GM10248 (cell line): ENCODE data around the gene LMTK2.

Source experiments
- CTCF ChIA-PET: fragments of 300-600 bp; sonication (Branson Sonifier 250); formaldehyde crosslinking; extraction: SDS; loops from one replicate; lab custom pipeline; 2021; ENCODE audit warnings: antibody characterized with exemption; lab: Yijun Ruan, JAX
- POLR2A ChIA-PET: fragments of 350-650 bp; sonication (Branson Sonifier 250); formaldehyde crosslinking; extraction: SDS; loops from one replicate; lab custom pipeline; 2020; ENCODE audit warnings: antibody characterized with exemption; lab: Yijun Ruan, JAX
- DNase-seq: peaks from one replicate; pipeline ENCODE4 v3.0.0; 2012; ENCODE audit errors: extremely low spot score
- CTCF ChIP-seq: IDR thresholded peaks from 2 replicates; pipeline ENCODE4 v1.5.1; 2012; ENCODE audit warnings: mild to moderate bottlenecking, low read depth; ENCODE audit errors: extremely low read depth, missing control alignments, control extremely low read depth

The LMTK2 gene

GRCh38 chr7:98235901-98236300 is 129.2 kb downstream of the LMTK2 start:
- no peak for DNase-seq
- no peak for TF ChIP-seq CTCF
- ChIA-PET POLR2A (no interaction called here), CTCF (no interaction called here)

- POLR2A ChIA-PET, result no interaction called here
Observed at GRCh38 chr7:98236355-98237185, 129.9 kb downstream of the LMTK2 start.

GRCh38 chr7:98238076-98238475 is 131.4 kb downstream of the LMTK2 start:
- ChIA-PET POLR2A (no interaction called here), CTCF (no interaction called here)
- DNase-seq, result no peak
- TF ChIP-seq CTCF, result no peak

More at GRCh38 chr7:98236355-98237185, 129.9 kb downstream of the LMTK2 start:
- CTCF ChIA-PET, result interaction anchor here (0.9 kb wide), 1 partner anchor 118 kb away, joined by 3 read pairs; no protein-coding TSS in a partner anchor
- TF ChIP-seq CTCF, result no peak
- DNase-seq, result no peak

GRCh38 chr7:98238976-98239375 is 132.3 kb downstream of the LMTK2 start:
- DNase-seq, result no peak
- no peak for TF ChIP-seq CTCF
- ChIA-PET POLR2A (no interaction called here), CTCF (no interaction called here)

- ChIA-PET POLR2A (no interaction called here), CTCF (interaction anchor here (0.8 to 1.5 kb wide), 7 partner anchors 9 to 219 kb away, joined by 3 to 4 read pairs (median 3); no protein-coding TSS in a partner anchor)
- peak; percentile 76 for DNase-seq
- TF ChIP-seq CTCF, result peak; percentile 78
Observed at GRCh38 chr7:98240961-98241673, 134.5 kb downstream of the LMTK2 start.

- CTCF ChIA-PET, result interaction anchor here (0.8 to 1.5 kb wide), 6 partner anchors 9 to 220 kb away, joined by 3 to 4 read pairs (median 3); no protein-coding TSS in a partner anchor
- no peak for TF ChIP-seq CTCF
- DNase-seq, result no peak
- POLR2A ChIA-PET, result no interaction called here
Observed at GRCh38 chr7:98241674-98242241, 135.1 kb downstream of the LMTK2 start.
